Retinal pigment epithelial cell (primary cell): ENCODE measurements around the gene ETFRF1.

Source experiments
- DNase-seq: peaks from one replicate; pipeline ENCODE4 v3.0.0-alpha.2; 2010; ENCODE audit warnings: low read depth
- H3K4me3 ChIP-seq: 2 replicates; pipeline ENCODE4 v1.5.1; 2011; ENCODE audit warnings: mild to moderate bottlenecking, low read length, control low read depth, moderate library complexity
- CTCF ChIP-seq: conservative IDR thresholded peaks from 2 replicates; pipeline ENCODE4 v1.5.1; 2011; ENCODE audit warnings: low read depth, low read length, control low read depth, inconsistent platforms

Gene ETFRF1

GRCh38 chr12:25162866-25163265 is 32.2 kb upstream of the ETFRF1 start:
- no peak overlapping the region for H3K4me3 ChIP-seq
- no peak for DNase-seq
- TF ChIP-seq CTCF, result no peak

GRCh38 chr12:25182765-25183164 is 12.3 kb upstream of the ETFRF1 start:
- DNase-seq, result no peak
- TF ChIP-seq CTCF, result no peak
- H3K4me3 ChIP-seq, result no peak overlapping the region

- no peak overlapping the region for H3K4me3 ChIP-seq
- no peak for TF ChIP-seq CTCF
- no peak for DNase-seq
Observed at GRCh38 chr12:25184132-25184531, 10.9 kb upstream of the ETFRF1 start.

GRCh38 chr12:25186038-25186787 is 8.8 kb upstream of the ETFRF1 start:
- no peak for TF ChIP-seq CTCF
- H3K4me3 ChIP-seq, result no peak overlapping the region

GRCh38 chr12:25186788-25187402 is 8.1 kb upstream of the ETFRF1 start:
- DNase-seq, result no peak

More at GRCh38 chr12:25186038-25186787, 8.8 kb upstream of the ETFRF1 start:
- DNase-seq, result no peak

GRCh38 chr12:25187781-25188180 is 7.3 kb upstream of the ETFRF1 start:
- H3K4me3 ChIP-seq, result no peak overlapping the region
- peak; percentile 86 for DNase-seq
- TF ChIP-seq CTCF, result no peak

More at GRCh38 chr12:25186788-25187402, 8.1 kb upstream of the ETFRF1 start:
- no peak for TF ChIP-seq CTCF
- no peak overlapping the region for H3K4me3 ChIP-seq

- no peak overlapping the region for H3K4me3 ChIP-seq
- no peak for TF ChIP-seq CTCF
- no peak for DNase-seq
Observed at GRCh38 chr12:25189656-25190055, 5.4 kb upstream of the ETFRF1 start.
